H1 (cell line): ENCODE measurements around the gene MYBPHL. TPM values are rescaled to one million over a fixed set of nuclear protein-coding genes. Genes with fewer than 3 reads are reported as not detected.

Source experiments
- polyA plus RNA-seq, 7 experiments: library from polyadenylated mRNA; depleted of rRNA in 3 of 7; stranded (reverse) in 5 of 7; unstranded in 2 of 7; fragments of >200 nt in 5 of 7; fragments of 200-250 nt in 2 of 7; gene quantifications; 1 replicate in 5 of 7; 2 replicates in 1 of 7; 4 replicates in 1 of 7; pipeline versions ENCODE4 v1.2.1 to v1.2.3, GENCODE V29; 2011 to 2013; ENCODE audit warnings: missing spikeins in 2 of 7, mixed read lengths in 2 of 7
- total RNA-seq: library from RNA; stranded (reverse); fragmentation: NEBNext Ultra II Directional; extraction: Animal tissue kit (Norgen Biotek cat#: 25700); gene quantifications from 2 replicates; pipeline ENCODE4 v1.2.1, GENCODE V29; 2021

MYBPHL gene
- total and polyA plus RNA-seq, 2 of the 8 experiments (the other 6 are each of a cell fraction or from before 2014, with no cell fraction given): 0.24 to 0.30 TPM

Other genes with a start within 250 kb of the MYBPHL start
- 41.5 and 41.7 TPM in 2 replicates for gene TAF13, start 231.0 kb downstream of the MYBPHL start, total RNA-seq
- 5.6 and 13.1 TPM in 2 replicates for gene TAF13, start 231.0 kb downstream of the MYBPHL start, polyA plus RNA-seq (2011; rRNA removed)
- 14.2 and 14.8 TPM in 2 replicates for gene TMEM167B, start 216.2 kb downstream of the MYBPHL start, total RNA-seq
- 3.5 and 3.6 TPM in 2 replicates for gene TMEM167B, start 216.2 kb downstream of the MYBPHL start, polyA plus RNA-seq (2011; rRNA removed)
- gene ELAPOR1, start 192.9 kb downstream of the MYBPHL start, total RNA-seq: 1.2 TPM in 2 replicates
- 2.5 and 3.1 TPM in 2 replicates for gene ELAPOR1, start 192.9 kb downstream of the MYBPHL start, polyA plus RNA-seq (2011; rRNA removed)
- 136 and 146 TPM in 2 replicates for gene SARS1, start 93.1 kb downstream of the MYBPHL start, total RNA-seq
- gene SARS1, start 93.1 kb downstream of the MYBPHL start, polyA plus RNA-seq (2011; rRNA removed): 83.1 and 97.1 TPM in 2 replicates
- 27.7 and 28.0 TPM in 2 replicates for gene CELSR2, start 57.5 kb downstream of the MYBPHL start, total RNA-seq
- gene CELSR2, start 57.5 kb downstream of the MYBPHL start, polyA plus RNA-seq (2011; rRNA removed): 12.0 and 25.9 TPM in 2 replicates
- gene PSRC1, start 23.9 kb downstream of the MYBPHL start, total RNA-seq: 67.3 and 69.6 TPM in 2 replicates
- 56.1 and 83.3 TPM in 2 replicates for gene PSRC1, start 23.9 kb downstream of the MYBPHL start, polyA plus RNA-seq (2011; rRNA removed)
- gene SORT1, start 90.9 kb upstream of the MYBPHL start, total RNA-seq: 67.4 and 69.6 TPM in 2 replicates
- gene SORT1, start 90.9 kb upstream of the MYBPHL start, polyA plus RNA-seq (2011; rRNA removed): 15.3 and 18.7 TPM in 2 replicates
- gene PSMA5, start 119.4 kb upstream of the MYBPHL start, total RNA-seq: 147 and 166 TPM in 2 replicates
- 73.3 and 140 TPM in 2 replicates for gene PSMA5, start 119.4 kb upstream of the MYBPHL start, polyA plus RNA-seq (2011; rRNA removed)
- 1.5 and 1.7 TPM in 2 replicates for gene SYPL2, start 159.5 kb upstream of the MYBPHL start, total RNA-seq
- 1.5 and 1.6 TPM in 2 replicates for gene SYPL2, start 159.5 kb upstream of the MYBPHL start, polyA plus RNA-seq (2011; rRNA removed)
- 9.3 and 9.8 TPM in 2 replicates for gene ATXN7L2, start 176.9 kb upstream of the MYBPHL start, total RNA-seq
- gene ATXN7L2, start 176.9 kb upstream of the MYBPHL start, polyA plus RNA-seq (2011; rRNA removed): 8.1 and 12.3 TPM in 2 replicates
- 3.6 and 4.3 TPM in 2 replicates for gene CYB561D1, start 187.1 kb upstream of the MYBPHL start, total RNA-seq
- gene CYB561D1, start 187.1 kb upstream of the MYBPHL start, polyA plus RNA-seq (2011; rRNA removed): 3.8 and 6.8 TPM in 2 replicates
- gene AMIGO1, start 202.7 kb upstream of the MYBPHL start, total RNA-seq: 2.4 and 2.7 TPM in 2 replicates
- gene AMIGO1, start 202.7 kb upstream of the MYBPHL start, polyA plus RNA-seq (2011; rRNA removed): 1.5 and 2.4 TPM in 2 replicates
- 0.15 and 0.41 TPM in 2 replicates for gene GPR61, start 232.9 kb upstream of the MYBPHL start, total RNA-seq
- 0.53 and 0.63 TPM in 2 replicates for gene GPR61, start 232.9 kb upstream of the MYBPHL start, polyA plus RNA-seq (2011; rRNA removed)
- 9.2 and 9.8 TPM in 2 replicates for gene GNAI3, start 241.6 kb upstream of the MYBPHL start, total RNA-seq
- 1.9 and 4.0 TPM in 2 replicates for gene GNAI3, start 241.6 kb upstream of the MYBPHL start, polyA plus RNA-seq (2011; rRNA removed)